LNCAP (cell line): ENCODE measurements around the gene MYMX.

ENCODE experiments used
- CTCF ChIP-seq: fragments of 450-650 bp; IDR thresholded peaks from 2 replicates; pipeline ENCODE4 v1.5.1; 2017; ENCODE audit warnings: mild to moderate bottlenecking

Gene MYMX

GRCh38 chr6:44182911-44183390 lies 33.8 kb upstream of the MYMX start:
- TF ChIP-seq CTCF = no peak

GRCh38 chr6:44183783-44184182 lies 32.9 kb upstream of the MYMX start:
- TF ChIP-seq CTCF = no peak

GRCh38 chr6:44185953-44186634 lies 30.6 kb upstream of the MYMX start:
- TF ChIP-seq CTCF = no peak

- TF ChIP-seq CTCF = no peak
These were observed 30.1 kb upstream of the MYMX start for GRCh38 chr6:44186635-44187025.

GRCh38 chr6:44188819-44189218 lies 27.9 kb upstream of the MYMX start:
- no peak for TF ChIP-seq CTCF

GRCh38 chr6:44189257-44189656 lies 27.5 kb upstream of the MYMX start:
- TF ChIP-seq CTCF = no peak

GRCh38 chr6:44190715-44191114 lies 26.0 kb upstream of the MYMX start:
- TF ChIP-seq CTCF = no peak
